Gastroesophageal sphincter (tissue), 4 donors: ENCODE data around the gene TTC7B. TPM values are rescaled to one million over a fixed set of nuclear protein-coding genes. Genes with fewer than 3 reads are reported as not detected.

Experiments
- ATAC-seq: fragments of 150-250 bp; one replicate; pipeline ENCODE4 v1.9.1; 2016; ENCODE audit warnings: mild to moderate bottlenecking, moderate library complexity
- H3K27ac ChIP-seq, 4 donors: fragments of 200-600 bp; sonication (generic) in 3 of 4; 1 replicate in 3 of 4; 2 replicates in 1 of 4; pipeline ENCODE4 v1.5.1; 2016 to 2019
- H3K27me3 ChIP-seq: fragments of 200-600 bp; sonication (generic); one replicate; pipeline ENCODE4 v1.5.1; 2019
- H3K36me3 ChIP-seq, 2 donors: fragments of 200-600 bp; sonication (generic); one replicate each; pipeline ENCODE4 v1.5.1; 2019; ENCODE audit warnings: control low read depth in 1 of 2
- H3K4me1 ChIP-seq, 3 donors: fragments of 200-600 bp; sonication (generic); 1 replicate in 2 of 3; 2 replicates in 1 of 3; pipeline ENCODE4 v1.5.1; 2016 to 2019; ENCODE audit warnings: control low read depth in 2 of 3
- H3K4me3 ChIP-seq, 2 donors: fragments of 200-600 bp; sonication (generic); one replicate each; pipeline ENCODE4 v1.5.1; 2019; ENCODE audit warnings: mild to moderate bottlenecking in 1 of 2, moderate library complexity in 1 of 2
- H3K9me3 ChIP-seq, 3 donors: fragments of 200-600 bp; sonication (generic); one replicate each; pipeline ENCODE4 v1.5.1; 2017 to 2019; ENCODE audit warnings: control low read depth in 2 of 3
- EP300 ChIP-seq: sonication (generic); formaldehyde crosslinking; IDR thresholded peaks from one replicate; pipeline ENCODE4 v1.6.1; 2017; ENCODE audit warnings: antibody characterized with exemption, mild to moderate bottlenecking
- POLR2A ChIP-seq, 2 donors: fragments of 450-650 bp; IDR thresholded peaks; one replicate each; pipeline ENCODE4 v1.6.1; 2017; ENCODE audit warnings: antibody characterized with exemption in 2 of 2, mild to moderate bottlenecking in 2 of 2, moderate library complexity in 1 of 2
- POLR2AphosphoS5 ChIP-seq: sonication (generic); formaldehyde crosslinking; IDR thresholded peaks from one replicate; pipeline ENCODE4 v1.6.1; 2017; ENCODE audit warnings: antibody characterized with exemption
- WGBS, 2 donors: methylation state at CpG; one replicate each; pipeline ENCODE4 v1.1.5; 2018; ENCODE audit warnings: low coverage in 1 of 2; 5-methylcytosine and 5-hydroxymethylcytosine counted together
- total RNA-seq, 4 donors: library from RNA; depleted of rRNA; stranded (reverse); fragments of >200 nt; gene quantifications; one replicate each; pipeline ENCODE4 v1.1.0, GENCODE V29; 2016
- TF ChIP-seq, protein P1 (sequence below), 4 experiments: fragments of 200-600 bp in 2 of 4; fragments of 450-650 bp in 2 of 4; sonication (generic) in 1 of 4; IDR thresholded peaks; one replicate each; pipeline ENCODE4 v1.5.1; 2017 to 2019; ENCODE audit warnings: antibody characterized with exemption in 4 of 4, mild to moderate bottlenecking in 2 of 4, moderate library complexity in 2 of 4

Gene TTC7B
- total RNA-seq, 4 donors from 2014 or later = 59.0 to 170 (median 64.1) TPM

DNA sequence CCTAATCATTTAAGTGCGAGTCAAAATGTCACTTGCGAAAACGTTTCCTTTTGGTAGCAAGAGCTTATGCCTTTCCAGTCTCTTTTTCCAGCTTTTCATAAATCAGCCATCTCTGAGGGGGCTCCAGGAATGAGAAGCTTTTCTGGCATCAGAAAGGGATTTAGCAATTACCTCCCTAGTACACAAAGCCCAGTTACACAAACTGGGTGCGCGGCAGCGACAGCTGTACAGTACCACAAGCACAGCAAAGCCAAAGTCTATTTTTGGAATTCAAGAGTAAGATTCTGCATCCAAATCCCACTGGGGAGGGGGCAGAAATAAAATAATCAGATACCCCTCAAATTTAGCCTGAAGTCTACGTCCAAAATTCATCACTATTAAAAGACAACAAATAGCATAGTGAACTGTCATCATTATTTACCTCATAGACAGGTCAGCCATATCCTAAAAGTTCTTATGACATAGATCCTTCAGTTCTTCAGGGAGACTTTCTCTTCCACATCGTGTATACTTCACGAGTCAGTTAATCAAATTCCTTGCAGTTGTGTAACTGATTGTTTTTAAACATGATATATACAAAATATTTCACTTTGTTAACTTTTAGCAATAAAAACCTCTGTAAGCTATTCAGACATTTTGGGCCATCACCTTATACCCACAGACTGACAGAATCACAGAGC is 150.8 kb downstream of the TTC7B start:
- Histone ChIP-seq H3K27me3 (no peaks in the 10 kb centered on the region), H3K27ac (no peak overlapping the region), H3K4me3 (no peak overlapping the region), H3K36me3 (no peaks in the 10 kb centered on the region), H3K4me1 (peaks cover 0 to 35% (median 0%) of the 10 kb centered on the region in 3 donors), H3K9me3 (no peaks in the 10 kb centered on the region)
- ATAC-seq = no peak
- TF ChIP-seq POLR2A (IDR thresholded peaks at IDR 0.05) (no peak), EP300 (no peak)
- TF ChIP-seq, protein P1, sequence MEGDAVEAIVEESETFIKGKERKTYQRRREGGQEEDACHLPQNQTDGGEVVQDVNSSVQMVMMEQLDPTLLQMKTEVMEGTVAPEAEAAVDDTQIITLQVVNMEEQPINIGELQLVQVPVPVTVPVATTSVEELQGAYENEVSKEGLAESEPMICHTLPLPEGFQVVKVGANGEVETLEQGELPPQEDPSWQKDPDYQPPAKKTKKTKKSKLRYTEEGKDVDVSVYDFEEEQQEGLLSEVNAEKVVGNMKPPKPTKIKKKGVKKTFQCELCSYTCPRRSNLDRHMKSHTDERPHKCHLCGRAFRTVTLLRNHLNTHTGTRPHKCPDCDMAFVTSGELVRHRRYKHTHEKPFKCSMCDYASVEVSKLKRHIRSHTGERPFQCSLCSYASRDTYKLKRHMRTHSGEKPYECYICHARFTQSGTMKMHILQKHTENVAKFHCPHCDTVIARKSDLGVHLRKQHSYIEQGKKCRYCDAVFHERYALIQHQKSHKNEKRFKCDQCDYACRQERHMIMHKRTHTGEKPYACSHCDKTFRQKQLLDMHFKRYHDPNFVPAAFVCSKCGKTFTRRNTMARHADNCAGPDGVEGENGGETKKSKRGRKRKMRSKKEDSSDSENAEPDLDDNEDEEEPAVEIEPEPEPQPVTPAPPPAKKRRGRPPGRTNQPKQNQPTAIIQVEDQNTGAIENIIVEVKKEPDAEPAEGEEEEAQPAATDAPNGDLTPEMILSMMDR (IDR thresholded peaks at IDR 0.05) = no peak
- WGBS, 2 donors = 64 to 66% methylated on average over 8 to 9 of the region's 9 CpGs

DNA sequence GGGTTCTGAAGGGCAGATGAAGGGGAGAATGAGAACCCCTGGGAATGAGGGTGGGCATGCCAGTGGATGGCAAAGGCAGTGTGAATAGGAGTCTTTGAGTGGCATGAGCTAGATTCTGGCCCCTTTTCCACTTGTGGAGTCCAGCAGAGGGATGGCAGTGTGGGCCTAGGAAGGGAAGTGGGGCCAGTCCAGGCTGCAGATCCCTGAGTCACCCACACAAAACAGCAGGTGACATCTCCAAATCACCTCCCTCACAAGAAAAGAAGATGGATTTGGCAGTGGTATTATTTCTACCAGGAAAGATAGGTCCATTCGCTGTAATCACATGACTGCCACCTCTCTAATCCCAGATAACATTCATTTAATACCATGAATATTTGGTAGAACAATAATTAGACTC is 151.3 kb downstream of the TTC7B start:
- TF ChIP-seq, protein P1 (IDR thresholded peaks at IDR 0.05) = no peak
- TF ChIP-seq EP300 = no peak
- TF ChIP-seq POLR2AphosphoS5 = no peak
- TF ChIP-seq POLR2A (IDR thresholded peaks at IDR 0.05) = no peak
- 60 to 86% methylated on average over 1 of the region's 1 CpG for WGBS, 2 donors
- no peaks in the 10 kb centered on the region for H3K9me3 ChIP-seq
- peaks cover 0 to 34% (median 0%) of the 10 kb centered on the region in 3 donors for H3K4me1 ChIP-seq
- H3K27me3 ChIP-seq = no peaks in the 10 kb centered on the region
- H3K4me3 ChIP-seq = no peak overlapping the region
- H3K36me3 ChIP-seq = no peaks in the 10 kb centered on the region
- ATAC-seq = no peak
- no peak overlapping the region for H3K27ac ChIP-seq

DNA sequence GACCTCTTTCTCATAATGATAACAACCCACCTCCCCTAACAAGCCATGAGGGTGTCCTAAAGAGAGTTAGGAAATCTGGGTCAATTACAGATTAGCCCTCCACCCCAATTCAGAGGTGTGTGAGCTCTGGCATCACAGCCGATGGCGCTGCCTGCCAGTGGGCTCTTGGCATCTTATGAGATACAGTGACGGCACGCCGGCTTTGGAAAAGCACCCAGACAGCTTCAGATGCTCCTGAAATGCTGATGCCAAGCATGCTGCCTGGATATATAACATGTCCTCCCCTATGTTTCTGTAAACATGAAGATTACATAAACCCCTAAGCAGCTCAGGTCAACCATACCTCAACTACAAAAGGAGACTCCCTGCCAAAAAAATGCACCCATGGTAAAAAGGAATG is 152.6 kb downstream of the TTC7B start:
- Histone ChIP-seq H3K27me3 (no peaks in the 10 kb centered on the region), H3K9me3 (no peaks in the 10 kb centered on the region), H3K4me1 (peaks cover 0 to 34% (median 0%) of the 10 kb centered on the region in 3 donors), H3K4me3 (no peak overlapping the region), H3K36me3 (peaks cover 0 to 3% of the 10 kb centered on the region in 2 donors), H3K27ac (peak overlapping the region in 1 of 4 donors; percentile 10)
- WGBS, 2 donors = no CpG with 5 or more reads among the region's 5 CpGs
- TF ChIP-seq POLR2A (IDR thresholded peaks at IDR 0.05) (no peak), EP300 (no peak), POLR2AphosphoS5 (no peak)
- TF ChIP-seq, protein P1 (IDR thresholded peaks at IDR 0.05) = no peak
- no peak for ATAC-seq

DNA sequence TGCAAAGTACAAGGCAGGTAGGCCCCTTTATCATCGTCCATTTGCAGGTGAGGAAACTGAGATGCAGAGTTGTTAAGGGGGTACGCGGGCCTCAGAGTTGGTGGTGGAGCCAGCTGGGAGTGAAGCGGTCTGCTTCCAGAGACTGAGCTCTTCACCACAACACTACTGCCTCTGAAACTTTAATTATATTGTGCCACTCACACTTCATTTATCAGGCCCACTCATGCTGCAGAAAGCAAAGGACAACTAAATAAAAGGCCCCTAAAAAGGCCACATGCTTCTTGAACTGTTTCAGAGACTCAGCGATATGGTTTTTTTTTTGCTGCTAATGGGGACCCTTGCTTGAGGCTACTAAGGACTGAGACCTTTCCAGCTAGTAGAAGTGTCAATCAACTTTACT is 153.1 kb downstream of the TTC7B start:
- Histone ChIP-seq H3K4me1 (peaks cover 0 to 34% (median 0%) of the 10 kb centered on the region in 3 donors), H3K36me3 (peaks cover 0 to 8% of the 10 kb centered on the region in 2 donors), H3K4me3 (no peak overlapping the region), H3K27ac (peak overlapping the region in 1 of 4 donors; percentile 10), H3K9me3 (no peaks in the 10 kb centered on the region), H3K27me3 (no peaks in the 10 kb centered on the region)
- no peak for ATAC-seq
- TF ChIP-seq, protein P1 (IDR thresholded peaks at IDR 0.05) = no peak
- TF ChIP-seq POLR2A (IDR thresholded peaks at IDR 0.05) = no peak
- TF ChIP-seq EP300 = no peak
- no peak for TF ChIP-seq POLR2AphosphoS5
- 60 to 100% methylated on average over 1 to 2 of the region's 5 CpGs for WGBS, 2 donors

DNA sequence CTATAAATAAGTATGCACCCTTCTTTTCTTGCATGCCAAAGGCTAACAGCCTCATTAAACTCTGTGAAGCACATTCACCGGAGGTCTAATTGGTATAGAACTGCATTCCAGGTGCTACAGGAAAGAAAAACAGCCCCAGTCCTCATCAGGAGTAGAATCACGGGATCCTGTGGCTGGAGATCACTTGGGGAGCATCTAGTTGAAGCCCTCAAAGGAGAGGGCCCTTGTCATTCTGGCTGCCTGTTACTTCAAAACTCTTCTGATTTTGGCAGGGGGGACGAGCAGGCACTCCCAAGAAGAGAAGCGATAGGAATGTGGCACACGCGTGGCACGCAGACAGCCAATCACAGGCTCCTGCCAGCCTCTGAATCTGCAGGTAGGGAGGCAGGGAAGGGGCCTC is 154.4 kb downstream of the TTC7B start:
- H3K4me3 ChIP-seq = no peak overlapping the region
- no peaks in the 10 kb centered on the region for H3K9me3 ChIP-seq
- H3K4me1 ChIP-seq = peaks cover 0 to 44% (median 0%) of the 10 kb centered on the region in 3 donors
- no peak for TF ChIP-seq EP300
- TF ChIP-seq POLR2AphosphoS5 = no peak
- no peak for TF ChIP-seq POLR2A (IDR thresholded peaks at IDR 0.05)
- TF ChIP-seq, protein P1 (IDR thresholded peaks at IDR 0.05) = no peak
- 91% methylated on average over 4 of the region's 7 CpGs; no CpG with 5 or more reads in 1 of the 2 donors for WGBS, 2 donors
- no peak for ATAC-seq
- no peaks in the 10 kb centered on the region for H3K27me3 ChIP-seq
- H3K36me3 ChIP-seq = peaks cover 0 to 21% of the 10 kb centered on the region in 2 donors
- H3K27ac ChIP-seq = peak overlapping the region; percentile 2 to 55 (median 27)
